NCI-H1092 (cell line): ENCODE results near the gene DCDC2.
"Not testable (repeated sequence)": the region's sequence is repeated elsewhere in the genome, so short reads cannot be mapped to it uniquely, and the experiment has no call there.

ENCODE experiments used
- DNase-seq: peaks from one replicate; lab custom pipeline; 2025; lab: John Stamatoyannopoulos, UW

Gene DCDC2

DNA sequence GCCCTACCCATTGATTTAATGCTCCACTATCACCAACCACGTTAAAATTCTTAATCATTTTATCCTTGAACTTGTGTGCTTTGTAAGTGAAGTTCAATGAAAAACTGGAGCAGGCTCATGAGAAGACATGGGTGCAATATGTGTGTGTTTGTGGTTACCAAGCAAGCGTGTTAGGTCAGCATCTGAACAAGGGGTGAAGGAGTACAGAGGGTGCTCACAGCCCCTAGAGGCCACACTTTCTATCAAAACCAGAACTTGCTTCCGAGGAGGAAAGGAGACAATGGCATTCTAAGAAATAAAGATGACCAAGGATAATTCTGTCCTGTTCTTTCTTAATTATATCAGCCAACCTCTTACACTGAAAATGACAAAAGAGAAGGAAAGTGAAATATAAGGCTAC lies 138.2 kb downstream of the DCDC2 start:
- no peak for DNase-seq

DNA sequence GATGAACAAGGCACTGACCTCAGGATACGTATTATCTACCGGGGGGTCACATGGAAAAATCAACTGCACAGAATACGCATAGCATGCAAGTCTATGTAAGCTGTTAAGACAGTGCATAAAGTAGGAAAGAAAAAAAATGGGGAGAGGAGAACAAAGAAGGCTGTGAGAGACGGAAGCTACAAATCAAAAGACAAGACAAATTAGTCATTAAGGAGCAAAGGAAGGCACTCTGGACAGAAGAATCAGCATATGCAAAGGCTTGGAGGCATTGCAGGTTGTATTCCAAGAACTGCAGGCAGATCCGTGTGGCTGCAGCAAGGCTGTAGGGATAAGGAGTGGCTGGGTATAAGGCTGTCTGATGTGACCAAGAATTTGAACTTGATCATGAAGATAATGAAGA lies 142.9 kb downstream of the DCDC2 start:
- DNase-seq, result no peak

DNA sequence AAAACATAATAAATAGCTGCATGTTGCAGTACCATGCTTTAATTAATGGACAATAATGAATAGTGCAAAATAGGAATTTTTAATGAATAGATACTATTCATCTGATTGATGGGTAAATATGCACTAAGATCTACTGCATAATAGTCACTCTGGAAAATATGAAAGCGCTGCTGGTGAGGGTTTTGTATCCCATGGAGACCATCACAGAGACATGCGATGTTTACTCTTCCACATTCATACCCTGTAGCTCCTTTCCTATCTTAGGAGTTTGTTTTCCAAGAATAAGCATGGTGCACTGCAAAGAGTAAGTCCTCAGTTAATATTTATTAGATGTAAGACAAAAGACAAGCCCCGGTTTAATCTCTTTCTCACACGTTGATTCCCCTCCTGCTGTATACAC lies 150.4 kb downstream of the DCDC2 start:
- no peak for DNase-seq

DNA sequence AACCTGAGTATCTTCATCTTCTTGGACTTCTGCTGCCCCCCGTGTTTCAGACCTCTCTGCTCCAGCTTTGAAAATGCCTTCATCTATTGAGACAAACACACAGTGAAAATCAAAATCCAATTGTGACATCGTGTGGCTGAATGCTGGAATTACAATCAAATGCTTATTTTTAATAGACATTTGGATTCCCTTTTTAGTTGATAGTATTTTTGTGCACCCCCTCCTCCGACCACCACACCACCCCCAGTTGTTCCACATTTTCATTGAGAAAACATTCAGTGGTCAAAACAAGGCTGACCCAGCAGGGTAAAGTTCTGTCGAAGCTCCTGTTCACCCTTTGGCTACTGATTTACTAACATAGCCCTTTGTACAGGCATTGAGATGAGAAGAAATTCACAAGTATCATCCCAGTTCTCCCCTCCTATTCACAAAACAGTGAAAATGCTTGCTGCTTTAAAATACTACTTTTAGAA lies 152.8 kb downstream of the DCDC2 start:
- peak; percentile 23 for DNase-seq

DNA sequence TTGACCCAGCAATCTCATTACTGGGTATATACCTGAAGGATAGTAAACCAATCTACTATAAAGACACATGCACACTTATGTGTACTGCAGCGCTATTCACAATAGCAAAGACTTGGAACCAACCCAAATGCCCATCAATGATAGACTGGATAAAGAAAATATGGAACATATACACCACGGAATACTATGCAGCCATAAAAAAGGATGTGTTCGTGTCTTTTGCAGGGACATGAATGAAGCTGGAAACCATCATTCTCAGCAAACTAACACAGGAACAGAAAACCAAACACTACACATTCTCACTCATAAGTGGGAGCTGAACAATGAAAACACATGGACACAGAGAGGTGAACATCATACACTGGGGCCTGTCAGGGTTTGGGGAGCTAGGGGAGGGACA lies 153.7 kb downstream of the DCDC2 start:
- DNase-seq, result not testable (repeated sequence)

DNA sequence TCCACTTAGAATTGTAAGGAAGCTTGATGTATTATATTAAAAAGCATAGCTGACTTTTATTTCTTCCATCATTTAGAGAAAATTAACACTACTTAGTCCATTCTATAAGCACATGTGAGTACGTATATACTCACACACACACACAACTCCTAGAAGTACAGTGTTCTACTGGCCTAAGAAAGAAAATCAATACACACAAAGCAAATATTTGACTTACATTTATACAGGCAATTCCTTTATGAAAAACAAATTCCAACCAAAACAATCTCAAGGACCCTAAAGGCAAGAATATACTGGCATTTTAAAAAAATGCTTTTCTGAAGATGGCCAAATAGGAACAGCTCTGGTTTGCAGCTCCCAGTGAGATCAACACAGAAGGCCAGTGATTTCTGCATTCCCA lies 160.0 kb downstream of the DCDC2 start:
- no peak for DNase-seq

DNA sequence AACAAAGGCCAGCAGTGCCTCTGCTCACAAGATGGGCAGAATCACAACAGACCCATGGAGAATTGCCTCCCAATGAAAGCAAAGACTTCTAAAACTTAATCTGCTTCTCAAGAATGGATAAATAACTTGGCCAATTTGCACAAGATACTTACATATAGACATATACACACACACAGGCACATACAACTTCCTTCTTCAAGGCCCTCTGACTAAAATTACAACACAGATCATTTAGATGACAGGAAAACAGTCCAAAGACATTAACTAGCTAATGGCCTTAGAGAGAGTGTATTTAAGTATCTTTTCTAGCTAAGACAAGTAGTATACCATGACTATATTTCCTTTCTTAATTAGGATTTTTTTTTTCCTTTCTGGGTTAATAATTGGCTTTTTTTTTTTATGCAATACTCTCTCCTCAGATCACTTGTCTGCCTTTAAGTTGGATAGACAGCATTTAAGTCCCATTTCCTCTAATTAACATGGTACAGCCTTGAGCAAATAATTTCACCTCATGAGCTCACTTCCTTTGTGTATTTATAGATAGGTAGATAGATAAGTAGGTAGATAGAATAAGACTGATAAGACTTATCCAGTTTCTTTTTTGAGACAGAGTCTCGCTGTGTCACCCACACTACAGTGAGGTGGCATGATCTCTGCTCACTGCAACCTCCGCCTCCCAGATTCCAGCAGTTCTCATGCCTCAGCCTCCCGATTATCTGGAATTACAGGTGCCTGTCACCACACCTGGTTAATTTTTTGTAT lies 161.8 kb downstream of the DCDC2 start:
- no peak for DNase-seq

DNA sequence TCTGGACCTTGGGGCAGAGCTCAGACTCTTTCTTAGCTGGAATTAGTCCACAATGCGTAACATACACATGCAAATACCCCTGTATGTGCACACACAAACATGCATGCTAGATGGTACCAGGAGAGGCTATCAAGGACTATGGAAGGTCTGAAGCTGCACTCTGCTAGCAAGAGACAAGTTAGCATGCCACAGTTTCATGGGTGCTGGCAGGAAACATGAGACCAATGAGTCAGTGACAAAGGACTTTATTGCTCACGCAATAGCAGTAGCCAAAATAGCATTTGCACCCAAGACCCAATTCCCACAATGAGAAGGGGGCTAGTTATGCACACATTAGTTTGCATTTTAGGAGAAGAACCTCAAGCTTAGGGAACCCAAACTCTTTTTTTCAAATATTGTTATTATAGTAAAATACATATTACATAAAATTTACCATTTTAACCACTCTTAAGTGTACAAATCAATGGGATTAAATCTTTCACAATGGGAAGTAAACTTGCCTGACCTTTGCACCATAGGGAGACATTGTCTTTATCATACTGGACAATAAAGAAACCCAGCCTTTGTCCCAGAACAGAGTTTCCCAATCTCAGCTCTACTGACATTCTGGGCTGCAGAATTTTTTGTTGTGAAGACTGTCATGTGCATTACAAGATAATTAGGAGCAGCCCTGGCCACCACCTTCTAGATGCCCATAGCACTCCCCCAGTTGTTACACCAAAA lies 162.7 kb downstream of the DCDC2 start:
- no peak for DNase-seq

DNA sequence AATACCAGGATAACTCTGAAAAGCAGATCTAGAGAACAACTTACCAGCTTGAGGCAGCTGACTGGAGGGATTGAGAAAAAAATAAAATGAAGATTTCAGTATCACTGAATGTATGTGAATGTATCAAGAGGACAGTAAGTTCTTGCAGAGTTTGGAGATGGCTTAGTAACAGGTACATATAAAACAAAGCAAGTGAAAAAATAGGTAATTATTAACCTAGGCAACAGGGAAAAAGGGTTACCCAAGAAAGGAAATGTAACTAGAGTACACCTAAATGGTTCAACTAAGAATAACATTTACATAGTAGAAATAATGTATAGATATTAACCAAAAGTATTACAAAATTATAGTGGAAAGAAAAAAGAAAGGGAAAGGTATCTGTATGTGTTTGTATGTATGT lies 164.5 kb downstream of the DCDC2 start:
- no peak for DNase-seq

DNA sequence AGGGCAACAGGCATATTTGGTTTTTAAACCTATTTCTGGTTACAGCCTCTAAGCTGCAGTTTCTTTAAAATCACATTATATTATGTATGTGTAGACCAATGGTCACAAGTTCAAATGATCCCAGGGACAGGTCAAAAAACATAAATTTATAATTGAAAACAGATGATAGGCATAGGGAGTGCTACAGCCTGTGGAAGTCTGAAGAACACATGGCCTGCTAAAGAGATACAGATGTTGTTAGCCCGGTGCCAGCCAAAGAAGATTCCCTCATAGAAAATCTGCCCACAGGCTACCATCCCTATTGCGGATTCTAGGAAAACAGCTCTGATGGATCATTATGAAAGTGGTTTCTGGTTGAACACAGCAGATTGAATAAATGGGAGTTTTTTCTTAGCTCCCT lies 166.5 kb downstream of the DCDC2 start:
- no peak for DNase-seq

DNA sequence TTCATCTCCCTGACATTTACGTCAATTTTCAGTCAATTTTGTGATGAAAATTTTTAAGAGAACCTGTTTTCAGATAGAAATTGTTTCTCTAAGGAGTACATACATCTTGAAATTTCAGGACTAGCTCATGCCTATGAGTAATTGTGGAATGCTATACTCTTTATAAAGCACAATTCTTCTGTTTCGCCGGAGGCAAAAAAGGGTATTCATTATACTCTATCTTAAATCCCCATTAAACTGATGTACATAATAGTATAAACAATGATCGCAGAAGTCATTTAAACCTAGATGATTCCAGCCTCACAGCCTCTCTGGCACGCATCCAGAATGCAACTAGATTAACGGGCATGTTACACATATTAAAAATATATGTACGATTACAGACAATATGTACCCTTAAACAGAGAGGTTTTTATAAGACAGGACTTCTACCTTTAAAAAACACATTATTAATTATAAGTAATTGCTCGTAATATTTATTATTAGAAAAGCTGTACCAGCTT lies 169.2 kb downstream of the DCDC2 start:
- no peak for DNase-seq

DNA sequence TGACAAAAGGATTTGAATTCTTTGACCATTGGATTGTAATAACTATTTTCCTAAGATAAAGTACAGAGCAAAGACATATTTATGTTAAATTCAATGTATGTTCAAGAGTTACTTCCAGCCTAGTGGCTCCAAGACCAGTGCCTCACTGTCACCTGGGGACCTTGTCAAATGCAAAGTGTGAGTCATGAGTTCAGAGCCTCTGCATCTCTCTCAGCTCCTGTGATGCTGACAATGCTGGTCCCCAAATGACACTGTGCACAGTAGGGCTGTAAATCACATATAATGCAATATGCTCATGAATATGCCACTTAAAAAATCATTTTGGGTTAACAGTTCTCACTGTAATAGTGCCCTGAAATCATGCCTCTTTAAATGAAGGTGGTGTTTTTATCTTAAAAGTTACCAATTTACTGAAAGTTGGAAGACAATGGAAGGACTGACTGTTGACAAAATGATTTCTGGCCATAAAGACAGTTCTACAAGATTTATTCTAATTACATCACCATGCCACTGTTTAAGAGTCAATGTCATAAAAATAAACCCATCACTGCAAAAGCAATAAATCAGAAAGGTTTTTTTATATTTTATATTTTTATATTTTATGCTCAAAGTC lies 169.8 kb downstream of the DCDC2 start:
- DNase-seq, result no peak

DNA sequence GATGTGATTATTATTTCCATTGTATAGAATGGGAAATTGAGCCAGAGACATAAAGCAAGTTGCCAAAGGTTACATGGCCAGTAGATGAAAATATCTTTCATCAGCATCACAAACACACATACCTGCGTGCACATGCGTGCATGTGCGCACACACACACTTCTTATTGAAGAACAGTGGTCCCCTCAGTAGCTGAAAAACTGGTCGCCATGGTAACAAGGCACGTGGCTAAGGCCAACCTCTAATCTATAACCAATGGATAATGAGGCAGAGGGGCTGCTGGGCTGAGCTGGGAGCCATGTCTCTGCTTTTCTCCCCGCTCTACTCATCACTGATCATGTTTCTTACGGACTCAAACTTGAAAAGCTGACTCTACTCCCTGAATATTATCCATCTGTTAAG lies 171.5 kb downstream of the DCDC2 start:
- no peak for DNase-seq

DNA sequence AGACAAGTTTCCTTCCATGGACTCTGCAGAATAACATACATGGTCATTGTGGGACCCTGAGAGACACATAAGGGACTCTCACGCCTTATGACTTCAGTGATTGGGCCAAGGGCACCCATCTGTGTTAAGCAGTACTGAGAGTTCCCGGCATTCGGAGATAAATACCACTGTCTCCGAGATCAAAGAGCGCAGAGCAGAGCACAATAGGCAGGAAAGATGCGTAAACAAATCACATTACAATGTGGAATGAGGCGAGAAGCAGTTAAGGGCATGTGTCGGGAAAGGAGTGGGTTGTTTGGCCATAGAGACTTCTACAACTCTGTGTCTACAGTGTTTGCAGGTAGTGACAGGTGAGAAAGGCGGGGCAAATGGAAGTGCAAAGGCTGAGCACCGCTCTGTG lies 174.3 kb downstream of the DCDC2 start:
- DNase-seq, result no peak

DNA sequence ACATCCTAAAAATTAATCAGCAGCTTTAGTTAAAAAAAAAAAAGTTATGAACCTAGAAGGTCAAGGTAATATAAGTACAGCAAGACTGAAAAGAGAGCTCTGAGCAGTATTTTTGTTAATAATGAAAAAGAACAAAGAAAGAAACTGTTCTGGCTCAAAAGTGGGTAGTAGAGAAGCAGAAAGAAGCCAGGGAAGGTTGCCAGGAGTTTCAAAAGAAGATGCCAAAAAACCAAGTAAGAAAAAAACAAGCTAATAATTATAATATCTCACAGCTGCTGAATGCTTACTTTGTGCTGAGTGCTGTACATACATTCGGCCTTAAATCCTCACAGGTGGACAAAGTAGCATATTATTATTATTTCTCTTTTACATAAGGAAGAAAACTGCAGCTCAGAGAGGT lies 200.0 kb downstream of the DCDC2 start:
- DNase-seq, result no peak

DNA sequence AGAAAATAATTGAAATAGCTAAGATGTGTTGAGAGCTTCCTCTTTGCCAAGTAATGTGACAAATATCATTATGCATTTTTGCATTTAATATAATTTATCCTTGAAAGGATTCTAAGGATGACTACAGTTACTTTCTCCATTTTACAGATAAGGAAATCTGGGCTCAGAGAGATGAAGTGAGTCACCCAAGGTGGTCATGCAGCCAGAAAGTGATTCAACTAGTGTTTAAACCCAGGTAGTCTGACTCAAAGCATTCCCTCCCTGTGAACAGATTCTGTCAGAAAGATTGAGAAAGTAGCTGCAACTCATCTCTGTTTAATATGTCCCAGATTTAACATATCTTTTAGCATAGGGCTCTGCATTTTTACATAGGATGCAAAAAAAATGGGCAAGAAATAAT lies 203.7 kb downstream of the DCDC2 start:
- DNase-seq, result no peak

DNA sequence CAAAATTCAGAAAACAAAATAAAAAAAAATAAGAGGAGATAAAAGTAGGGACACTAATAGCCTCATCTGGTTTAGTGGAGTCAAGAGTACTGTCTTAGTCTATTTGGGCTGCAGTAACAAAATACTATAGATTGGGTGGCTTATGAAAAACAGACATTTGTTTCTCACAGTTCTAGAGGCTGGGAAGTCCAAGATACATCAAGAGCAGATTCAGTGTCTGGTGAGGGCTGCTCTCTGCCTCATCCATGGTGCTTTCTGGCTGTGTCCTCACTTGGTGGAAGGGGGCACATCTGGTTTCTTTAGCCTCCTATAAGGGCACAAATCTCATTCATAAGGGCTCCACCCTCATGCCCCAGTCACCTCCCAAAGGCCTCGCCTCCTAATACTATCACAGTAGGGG lies 205.8 kb downstream of the DCDC2 start:
- DNase-seq, result no peak

DNA sequence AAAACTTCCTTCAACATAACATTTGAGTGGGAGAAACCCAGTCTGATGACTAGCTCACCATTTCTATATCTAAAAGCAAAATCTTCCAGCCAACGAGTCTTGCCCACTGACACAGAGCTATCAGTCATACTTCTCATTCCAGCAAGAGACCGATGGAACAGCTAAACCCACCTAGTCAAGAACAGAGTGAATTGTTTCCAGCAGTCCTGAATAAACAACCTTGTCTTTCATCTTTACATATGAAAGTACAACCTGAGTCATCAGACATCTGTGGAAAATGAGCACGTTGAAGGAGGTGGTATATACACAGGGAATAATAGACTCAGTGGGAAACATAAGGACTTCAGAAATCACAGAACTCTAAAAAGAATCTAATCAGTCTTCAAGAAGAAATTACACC lies 208.0 kb downstream of the DCDC2 start:
- no peak for DNase-seq

DNA sequence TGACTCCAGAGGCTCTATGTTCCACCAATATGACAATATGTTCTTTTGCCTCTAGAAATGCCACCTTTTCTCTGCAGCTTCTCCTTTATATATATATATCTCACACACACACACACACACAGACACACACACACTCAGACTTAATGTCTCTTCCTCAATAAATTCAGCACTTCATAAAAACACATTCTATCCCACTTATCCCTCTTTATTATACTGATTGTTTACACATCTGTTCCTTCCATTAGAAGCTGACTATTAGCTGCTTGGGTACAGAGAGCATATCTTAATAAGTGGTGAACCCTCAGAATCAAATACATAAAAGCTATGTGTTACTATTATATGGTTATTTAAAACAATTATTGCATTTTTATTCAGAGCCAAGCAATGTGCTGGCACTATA lies 208.6 kb downstream of the DCDC2 start:
- DNase-seq, result no peak

DNA sequence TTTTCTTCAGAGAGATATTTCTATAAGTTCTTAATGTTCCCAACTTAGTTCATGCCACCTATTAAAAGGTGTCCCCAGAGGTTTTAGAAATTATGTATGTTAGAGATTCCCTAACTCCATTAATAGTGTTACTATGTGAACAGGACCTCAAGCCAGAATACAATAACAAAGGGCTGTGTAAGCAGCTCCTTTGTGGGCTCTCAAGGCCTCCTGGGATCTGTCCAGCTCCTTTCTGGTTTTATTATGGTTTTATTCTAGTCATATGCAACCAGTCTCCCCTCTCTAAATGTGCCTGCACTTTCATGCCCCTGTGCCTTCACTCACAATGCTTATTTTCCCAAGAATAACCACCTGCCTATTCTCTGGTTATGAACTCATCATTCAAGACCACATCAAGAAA lies 209.2 kb downstream of the DCDC2 start:
- no peak for DNase-seq

DNA sequence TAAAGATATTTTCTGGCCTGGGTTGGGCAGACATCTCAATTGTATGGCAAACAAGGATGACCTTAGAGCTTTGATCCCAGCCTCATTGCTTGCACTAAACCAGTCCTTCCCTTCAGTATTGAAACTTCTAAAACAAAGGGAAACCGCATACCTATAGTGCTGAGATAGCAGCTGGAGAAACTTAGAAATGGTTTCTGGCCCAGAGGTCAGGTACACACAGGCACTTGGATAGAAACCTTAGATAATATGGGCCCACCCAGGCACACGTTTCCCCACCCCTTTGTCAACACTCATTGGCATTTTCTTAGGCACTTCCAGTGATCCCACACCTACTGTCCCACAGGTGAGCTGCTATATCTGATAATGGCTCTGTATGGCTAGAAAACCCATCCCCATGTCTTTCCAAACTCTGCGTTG lies 209.7 kb downstream of the DCDC2 start:
- DNase-seq, result no peak

DNA sequence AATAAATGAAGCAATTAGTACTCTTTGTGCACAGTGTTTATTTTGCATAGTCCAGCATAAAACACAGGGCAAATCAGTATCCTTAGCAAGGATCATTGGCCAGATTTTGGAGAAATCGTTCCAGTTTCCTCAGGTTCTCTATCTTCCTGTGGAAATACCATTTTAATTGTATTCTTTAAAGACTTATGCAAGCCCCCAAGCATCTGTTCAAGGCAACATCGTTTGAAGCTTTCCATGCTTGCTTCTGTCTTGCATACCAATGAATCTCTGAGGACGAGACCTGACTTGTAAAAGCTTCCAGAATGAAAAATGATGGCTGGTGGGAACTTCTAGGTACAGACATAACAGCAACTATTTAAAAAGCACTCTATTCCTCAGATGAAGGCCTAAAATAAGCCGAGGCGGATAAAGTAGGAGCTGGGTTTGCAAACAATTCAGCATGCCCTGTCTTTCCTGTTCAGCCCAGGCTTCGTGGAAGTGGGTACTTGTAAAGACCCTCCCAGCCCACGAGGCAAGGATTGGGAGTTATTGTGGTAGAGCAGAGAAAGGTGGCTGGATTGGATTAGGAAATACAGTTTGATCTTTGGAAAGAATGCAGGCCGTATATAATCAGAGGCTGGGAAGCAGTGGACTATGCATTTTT lies 210.2 kb downstream of the DCDC2 start:
- DNase-seq, result no peak

DNA sequence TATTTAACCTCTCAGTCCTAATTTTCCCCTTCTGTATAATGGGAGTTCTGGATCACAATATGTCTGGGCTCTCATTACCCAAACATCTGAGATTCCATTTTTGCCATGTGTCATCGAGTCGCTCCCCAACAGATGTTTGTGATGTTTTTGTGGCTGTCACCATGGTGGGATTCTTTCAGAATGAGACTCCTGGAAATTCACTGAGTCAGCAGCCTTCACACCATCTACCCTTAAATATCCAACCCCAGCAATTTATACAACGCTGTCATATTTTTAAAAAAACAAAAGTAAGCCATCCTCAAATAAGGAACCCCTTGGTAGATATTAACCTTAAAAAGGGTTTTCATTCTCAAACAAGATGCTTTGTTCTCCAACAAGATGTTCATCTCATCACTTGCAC lies 211.0 kb downstream of the DCDC2 start:
- DNase-seq, result no peak
